ENCODE data around the gene ERN1. TPM values are rescaled to one million over a fixed set of nuclear protein-coding genes. Genes with fewer than 3 reads are reported as not detected.

ERN1 gene
- total and polyA plus RNA-seq, 2 of the 13 experiments (the other 11 are each of a cell fraction or from before 2014, with no cell fraction given): 6.0 to 12.7 TPM

DNA sequence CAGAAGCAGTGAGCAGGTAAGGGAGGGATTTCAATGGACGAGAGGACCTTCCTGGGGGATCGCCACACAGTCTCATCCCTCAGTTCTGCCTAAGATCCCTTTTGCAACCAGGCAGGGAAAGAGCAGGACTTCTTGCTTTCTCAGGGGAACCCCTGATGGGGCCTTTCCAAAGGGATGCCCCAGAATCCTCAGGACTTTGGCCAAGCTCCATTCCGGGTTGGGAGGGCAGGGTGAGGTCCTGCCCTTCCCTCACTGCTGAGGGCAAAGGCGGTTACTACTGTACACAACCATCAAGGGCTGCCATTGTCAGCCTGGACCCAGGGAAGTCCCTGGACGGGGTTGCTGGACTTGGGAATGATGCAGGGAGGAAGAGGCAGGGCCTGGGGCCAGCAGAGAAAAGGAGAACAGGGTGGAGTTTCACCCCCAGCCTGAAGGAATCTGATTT, 122.1 kb downstream of the ERN1 start (continued):
- TF ChIP-seq YY1 (IDR thresholded peaks at IDR 0.05; ENCODE audit: insufficient read depth, insufficient replicate concordance, low read depth, low read length): peak; percentile 51
- no peak for TF ChIP-seq ATRX (CRISPR knock-in tag; IDR thresholded peaks at IDR 0.05; ENCODE audit: borderline replicate concordance)
- no peak; the same call in 1 of the 2 replicates for TF ChIP-seq ZNF224 (CRISPR knock-in tag; IDR thresholded peaks at IDR 0.05)
- TF ChIP-seq ZNF713 (CRISPR knock-in tag; IDR thresholded peaks at IDR 0.05): no peak
- no peak for TF ChIP-seq ZNF674 (CRISPR knock-in tag; IDR thresholded peaks at IDR 0.05; ENCODE audit: low read depth)
- TF ChIP-seq, protein P1, sequence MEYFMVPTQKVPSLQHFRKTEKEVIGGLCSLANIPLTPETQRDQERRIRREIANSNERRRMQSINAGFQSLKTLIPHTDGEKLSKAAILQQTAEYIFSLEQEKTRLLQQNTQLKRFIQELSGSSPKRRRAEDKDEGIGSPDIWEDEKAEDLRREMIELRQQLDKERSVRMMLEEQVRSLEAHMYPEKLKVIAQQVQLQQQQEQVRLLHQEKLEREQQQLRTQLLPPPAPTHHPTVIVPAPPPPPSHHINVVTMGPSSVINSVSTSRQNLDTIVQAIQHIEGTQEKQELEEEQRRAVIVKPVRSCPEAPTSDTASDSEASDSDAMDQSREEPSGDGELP (IDR thresholded peaks at IDR 0.05; ENCODE audit: borderline replicate concordance, low read depth): no peak
- no peak for TF ChIP-seq ZNF800 (CRISPR knock-in tag; IDR thresholded peaks at IDR 0.05)
- peak; percentile 69 for TF ChIP-seq RXRA (CRISPR knock-in tag; IDR thresholded peaks at IDR 0.05)
- TF ChIP-seq ZNF143 (CRISPR knock-in tag; IDR thresholded peaks at IDR 0.05): no peak
- no peak for TF ChIP-seq SALL2 (CRISPR knock-in tag; IDR thresholded peaks at IDR 0.05)
- peak; percentile 71 for TF ChIP-seq NR2F6 (IDR thresholded peaks at IDR 0.05)
- peak; percentile 81 for TF ChIP-seq NR2F6 (CRISPR knock-in tag; IDR thresholded peaks at IDR 0.05)
- no peak for TF ChIP-seq ATM (IDR thresholded peaks at IDR 0.05; ENCODE audit: borderline replicate concordance)
- no peak for TF ChIP-seq KDM1A (CRISPR knock-in tag; IDR thresholded peaks at IDR 0.05)
- TF ChIP-seq ZNF557 (CRISPR knock-in tag; IDR thresholded peaks at IDR 0.05): no peak
- no peak for TF ChIP-seq ISL2 (CRISPR knock-in tag; IDR thresholded peaks at IDR 0.05)
- TF ChIP-seq CEBPG (CRISPR knock-in tag; IDR thresholded peaks at IDR 0.05): 0 out of 2 replicates have a peak, but pooled peaks have one; percentile 9
- TF ChIP-seq CREB1 (IDR thresholded peaks at IDR 0.05): no peak
- TF ChIP-seq CREB1 (CRISPR knock-in tag; IDR thresholded peaks at IDR 0.05): no peak
- no peak for TF ChIP-seq DNMT1 (CRISPR knock-in tag; IDR thresholded peaks at IDR 0.05)
- TF ChIP-seq HINFP (CRISPR knock-in tag; IDR thresholded peaks at IDR 0.05; ENCODE audit: low read depth): 0 out of 2 replicates have a peak, but pooled peaks have one; percentile 29
- TF ChIP-seq FOXK2 (IDR thresholded peaks at IDR 0.05): no peak
- no peak for TF ChIP-seq KMT2A (CRISPR knock-in tag; IDR thresholded peaks at IDR 0.05)
- TF ChIP-seq TBX2 (CRISPR knock-in tag; IDR thresholded peaks at IDR 0.05; ENCODE audit: borderline replicate concordance): peak; percentile 43; the same call in 1 of the 2 replicates
- TF ChIP-seq ZBTB21 (CRISPR knock-in tag; IDR thresholded peaks at IDR 0.05): no peak

All from HepG2 (cell line).